GM19240 (cell line): ENCODE measurements around the gene ERO1A.
A peak's percentile ranks its signal among the peaks of the same experiment; 100 is the strongest.
"Not testable (repeated sequence)": the region's sequence is repeated elsewhere in the genome, so short reads cannot be mapped to it uniquely, and the experiment has no call there.

ENCODE experiments used
- DNase-seq: peaks from one replicate; pipeline ENCODE4 v3.0.0; 2011; ENCODE audit warnings: low spot score; ENCODE audit not compliant: insufficient read length

ERO1A gene, protein sequence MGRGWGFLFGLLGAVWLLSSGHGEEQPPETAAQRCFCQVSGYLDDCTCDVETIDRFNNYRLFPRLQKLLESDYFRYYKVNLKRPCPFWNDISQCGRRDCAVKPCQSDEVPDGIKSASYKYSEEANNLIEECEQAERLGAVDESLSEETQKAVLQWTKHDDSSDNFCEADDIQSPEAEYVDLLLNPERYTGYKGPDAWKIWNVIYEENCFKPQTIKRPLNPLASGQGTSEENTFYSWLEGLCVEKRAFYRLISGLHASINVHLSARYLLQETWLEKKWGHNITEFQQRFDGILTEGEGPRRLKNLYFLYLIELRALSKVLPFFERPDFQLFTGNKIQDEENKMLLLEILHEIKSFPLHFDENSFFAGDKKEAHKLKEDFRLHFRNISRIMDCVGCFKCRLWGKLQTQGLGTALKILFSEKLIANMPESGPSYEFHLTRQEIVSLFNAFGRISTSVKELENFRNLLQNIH

DNA sequence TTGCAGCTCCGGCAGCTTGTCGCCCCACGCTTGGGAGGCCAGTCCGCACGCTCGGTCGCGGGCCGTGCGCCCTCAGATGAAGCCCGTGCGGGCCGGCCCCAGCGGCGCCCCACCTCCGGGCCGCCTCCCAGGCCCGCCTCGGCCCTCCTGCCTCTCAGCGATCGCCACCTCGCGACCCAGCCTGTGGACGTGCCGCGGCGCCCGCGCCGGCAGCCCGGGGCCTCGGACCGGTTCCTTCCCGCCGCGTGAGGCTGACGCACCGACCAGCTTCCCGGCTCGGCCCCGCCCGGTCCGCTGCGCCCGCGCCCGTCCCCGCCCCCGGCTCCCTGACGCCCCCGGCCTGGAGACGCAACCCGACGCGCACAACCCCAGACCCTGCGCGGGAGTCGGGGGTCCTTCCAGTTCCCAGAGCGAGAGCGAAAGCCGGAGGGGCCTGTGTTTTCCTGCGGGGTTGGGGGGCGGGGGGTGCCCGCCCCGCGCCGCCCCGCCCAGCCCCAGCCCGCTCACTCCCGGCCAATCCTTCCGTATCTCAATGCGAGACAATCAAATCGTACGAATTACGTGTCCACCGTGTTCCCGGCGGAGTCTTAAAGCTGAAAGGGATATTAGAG lies at the start of gene ERO1A:
Gene ERO1A (minus strand): TSS at position 78 of the 611 bp plus-strand sequence. CDS start 77 bp downstream, at position 1.
- peak; percentile 6 for DNase-seq

DNA sequence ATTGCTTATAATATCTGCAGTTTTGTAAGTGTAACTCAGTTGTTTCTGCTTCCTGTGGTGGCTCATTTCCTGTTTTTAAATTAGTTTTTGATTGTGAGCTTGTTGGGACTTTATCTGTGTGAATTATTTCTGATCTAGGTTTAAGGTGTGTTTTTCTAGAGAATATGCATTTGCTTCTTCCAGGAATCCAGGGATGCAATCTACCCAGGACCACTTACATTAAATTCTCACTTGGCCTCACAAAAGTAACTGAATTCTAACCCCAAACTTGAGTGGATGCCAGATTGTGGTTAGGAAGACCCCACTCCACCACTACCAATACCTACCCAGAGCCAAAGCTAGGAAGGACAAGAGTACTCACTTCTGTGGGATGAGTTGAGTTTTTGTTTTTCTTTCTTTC lies 46.5 kb upstream of the ERO1A start:
- DNase-seq: no peak

DNA sequence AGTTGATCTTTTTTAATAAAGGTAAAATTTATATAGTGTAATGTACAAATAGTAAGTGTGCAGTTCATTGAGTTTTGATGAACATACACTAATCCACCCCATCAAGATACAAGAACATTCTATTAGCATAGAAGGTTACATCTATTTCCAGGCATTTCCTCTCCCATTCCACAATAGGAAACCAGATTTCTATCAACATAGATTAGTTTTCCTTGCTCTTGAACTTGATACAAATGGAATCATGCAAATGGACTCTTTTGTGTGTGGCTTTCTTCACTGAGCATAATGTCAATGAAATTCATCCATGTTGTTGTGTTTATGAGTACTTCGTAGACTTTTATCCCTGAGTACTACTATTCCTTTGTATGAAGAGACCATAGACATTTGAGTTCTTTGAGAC lies 45.4 kb upstream of the ERO1A start:
- no peak for DNase-seq

DNA sequence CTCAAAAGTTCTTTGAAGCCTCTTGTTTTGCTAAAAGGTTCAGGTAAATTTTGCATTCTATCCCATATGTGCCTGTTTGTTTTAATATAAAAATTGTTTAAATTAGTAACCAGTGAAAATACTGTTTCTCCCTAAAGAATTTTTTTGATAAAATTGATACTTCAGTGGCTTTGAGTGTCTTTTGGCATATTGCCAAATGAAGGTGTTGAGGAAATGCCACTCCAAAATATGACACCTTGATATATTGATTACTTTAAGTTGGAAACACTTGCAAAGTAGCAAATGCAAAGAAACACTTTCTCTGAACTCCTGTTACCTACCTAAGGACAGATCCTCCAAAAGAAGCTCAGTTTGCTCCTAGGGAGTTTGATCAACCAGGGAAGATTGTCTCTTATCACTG lies 43.1 kb upstream of the ERO1A start:
- no peak for DNase-seq

DNA sequence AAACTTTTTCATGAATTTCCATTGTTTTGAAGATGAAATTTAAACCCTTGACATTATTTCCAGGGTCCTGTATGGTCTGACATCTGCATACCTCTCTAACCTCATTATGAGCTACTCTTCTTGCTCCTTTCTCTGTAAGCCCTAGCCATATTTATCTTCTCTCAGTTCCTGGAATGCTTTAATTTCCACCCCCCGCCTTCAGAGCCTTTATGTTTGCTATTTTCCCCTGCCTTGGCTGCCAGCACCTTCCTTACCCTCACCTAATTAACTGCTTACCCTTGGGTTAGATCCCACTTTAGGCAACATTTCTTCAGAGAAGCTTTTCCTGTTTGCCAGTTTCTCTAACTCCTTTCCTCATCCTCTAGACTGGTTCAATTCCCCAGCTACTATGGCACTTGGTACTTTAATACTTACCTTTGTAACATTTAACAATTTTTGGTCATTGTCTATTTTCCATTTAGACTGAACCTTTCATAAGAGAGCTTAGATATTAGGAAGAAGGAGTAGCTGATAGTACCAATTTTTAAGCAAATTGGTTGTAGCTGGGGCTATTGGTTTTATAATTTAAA lies 40.6 kb upstream of the ERO1A start:
- DNase-seq: no peak

DNA sequence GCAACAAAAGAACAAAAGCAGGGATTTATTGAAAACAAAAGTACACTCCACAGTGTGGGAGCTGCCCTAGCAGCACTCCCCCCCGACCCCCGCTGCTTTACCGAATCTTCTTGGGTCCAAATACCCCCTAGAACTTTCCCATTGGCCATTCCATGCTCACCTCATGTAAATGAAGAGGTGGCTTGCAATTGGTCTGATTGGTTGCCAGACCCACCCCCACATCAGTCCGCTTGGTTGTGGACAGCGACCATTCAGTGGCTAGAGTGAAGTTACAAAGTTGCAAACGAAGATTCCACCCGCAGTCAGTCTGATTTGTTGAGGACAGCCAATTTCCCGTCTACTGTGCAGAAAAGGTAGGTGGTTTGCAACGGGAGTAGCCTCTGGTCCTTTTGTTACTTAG lies 38.5 kb upstream of the ERO1A start:
- no peak for DNase-seq

DNA sequence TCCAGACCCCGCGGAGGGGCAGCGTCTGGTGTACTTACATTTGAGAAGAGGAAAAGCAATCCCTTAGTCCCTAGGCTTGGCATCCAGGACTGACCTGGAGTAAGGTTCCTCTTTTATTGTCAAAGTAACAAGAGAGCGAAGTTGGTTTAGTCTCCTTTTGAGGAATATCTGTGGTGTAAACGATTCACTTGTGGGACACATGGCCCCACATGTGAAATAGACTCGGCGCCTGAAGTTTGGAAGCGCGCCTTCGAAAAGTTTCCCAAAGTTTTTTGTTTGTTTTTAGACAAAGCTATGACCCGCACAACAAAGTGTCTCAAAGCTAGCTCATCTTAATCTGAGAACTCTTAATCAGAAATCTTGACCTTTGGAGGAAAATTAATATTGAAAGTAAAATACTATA lies 35.4 kb upstream of the ERO1A start:
- DNase-seq: no peak

DNA sequence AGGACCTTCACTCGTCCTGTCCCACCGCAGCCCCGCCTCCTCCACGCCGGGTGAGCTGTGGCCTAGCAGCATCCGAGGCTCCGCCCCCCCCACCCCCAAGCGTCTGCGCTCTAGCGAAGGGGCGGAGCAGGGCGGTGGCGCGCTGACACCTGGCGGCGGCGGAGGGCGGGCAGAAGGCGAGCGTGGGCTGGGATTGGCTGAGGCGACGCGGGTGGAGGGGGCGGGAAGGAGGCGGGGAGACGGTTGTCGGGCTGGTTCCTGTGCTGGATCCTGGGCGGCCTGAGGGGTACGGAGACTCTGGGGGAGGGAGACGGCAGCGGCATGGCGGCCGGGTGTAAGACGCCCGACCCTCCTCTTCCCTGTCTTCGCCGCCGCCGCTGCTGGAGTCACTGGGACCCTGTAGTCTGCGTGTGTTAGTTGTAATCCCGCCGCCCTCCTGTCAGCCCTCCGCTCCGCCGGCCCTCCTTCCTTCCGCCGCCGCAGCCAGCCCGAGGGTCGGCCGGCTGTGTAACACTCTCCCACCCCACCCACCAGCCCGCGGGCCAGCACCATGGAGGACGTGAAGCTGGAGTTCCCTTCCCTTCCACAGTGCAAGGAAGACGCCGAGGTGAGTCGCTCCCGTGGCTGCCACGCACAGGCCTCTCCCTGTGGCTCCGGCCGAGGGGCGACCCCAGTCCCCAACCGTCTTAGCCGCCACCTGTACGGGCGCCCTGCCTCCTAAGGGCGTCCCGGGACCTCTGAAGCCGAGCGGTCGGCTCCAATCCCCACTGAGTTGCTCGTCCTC lies 34.8 kb upstream of the ERO1A start, which contains the start of gene STYX:
Gene STYX (plus strand): TSS at position 242 of the 784 bp plus-strand sequence. CDS start 309 bp downstream, at position 551.
- peak; percentile 20 for DNase-seq

DNA sequence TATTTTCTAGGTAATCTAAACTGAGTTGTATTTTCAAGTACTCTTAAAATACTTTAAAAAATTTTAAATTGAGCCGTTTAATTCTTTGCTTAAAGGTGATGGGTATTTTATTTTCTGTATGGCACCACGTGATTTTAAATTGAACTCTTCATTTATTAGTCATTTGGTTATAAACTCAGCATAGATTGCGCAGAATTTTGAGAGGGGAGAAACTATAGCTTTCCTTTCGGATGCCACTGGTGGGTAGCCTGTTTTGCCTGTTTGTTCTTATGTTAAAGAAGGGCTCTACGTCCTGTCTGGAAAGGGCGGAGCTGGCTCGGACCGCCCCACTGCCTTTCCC lies 34.2 kb upstream of the ERO1A start:
- DNase-seq: no peak

DNA sequence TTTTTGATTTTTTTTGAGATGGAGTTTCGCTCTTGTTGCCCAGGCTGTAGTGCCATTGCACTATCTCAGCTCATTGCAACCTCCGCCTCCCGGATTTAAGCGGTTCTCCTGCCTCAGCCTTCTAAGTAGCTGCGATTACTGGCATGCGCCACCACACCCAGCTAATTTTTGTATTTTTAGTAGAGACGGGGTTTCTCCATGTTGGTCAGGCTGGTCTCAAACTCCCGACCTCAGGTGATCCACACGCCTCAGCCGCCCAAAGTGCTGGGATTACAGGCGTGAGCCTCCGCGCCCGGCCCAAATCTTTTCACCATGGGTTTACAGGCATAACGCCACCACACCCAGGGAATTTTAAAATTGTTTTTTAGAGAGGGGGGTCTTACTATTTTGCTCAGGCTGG lies 33.7 kb upstream of the ERO1A start:
- not testable (repeated sequence) for DNase-seq

DNA sequence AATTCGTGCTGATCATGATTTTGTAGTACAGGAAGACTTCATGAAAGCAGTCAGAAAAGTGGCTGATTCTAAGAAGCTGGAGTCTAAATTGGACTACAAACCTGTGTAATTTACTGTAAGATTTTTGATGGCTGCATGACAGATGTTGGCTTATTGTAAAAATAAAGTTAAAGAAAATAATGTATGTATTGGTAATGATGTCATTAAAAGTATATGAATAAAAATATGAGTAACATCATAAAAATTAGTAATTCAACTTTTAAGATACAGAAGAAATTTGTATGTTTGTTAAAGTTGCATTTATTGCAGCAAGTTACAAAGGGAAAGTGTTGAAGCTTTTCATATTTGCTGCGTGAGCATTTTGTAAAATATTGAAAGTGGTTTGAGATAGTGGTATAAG lies 32.2 kb upstream of the ERO1A start:
- DNase-seq: not testable (repeated sequence)

DNA sequence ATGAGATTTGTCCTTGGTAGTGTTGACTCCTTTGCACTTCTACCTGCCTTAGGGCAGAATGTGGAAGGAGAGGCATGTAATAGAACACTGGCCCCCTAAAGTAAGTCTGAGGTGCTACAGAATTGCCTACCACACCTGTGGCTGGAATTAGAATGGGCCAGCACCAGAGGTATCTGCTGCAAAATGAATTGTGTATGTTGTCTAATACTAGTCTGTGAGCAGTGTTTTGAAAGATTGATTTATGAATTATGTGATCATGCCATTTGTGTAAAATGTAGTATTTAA lies 28.9 kb upstream of the ERO1A start:
- no peak for DNase-seq

DNA sequence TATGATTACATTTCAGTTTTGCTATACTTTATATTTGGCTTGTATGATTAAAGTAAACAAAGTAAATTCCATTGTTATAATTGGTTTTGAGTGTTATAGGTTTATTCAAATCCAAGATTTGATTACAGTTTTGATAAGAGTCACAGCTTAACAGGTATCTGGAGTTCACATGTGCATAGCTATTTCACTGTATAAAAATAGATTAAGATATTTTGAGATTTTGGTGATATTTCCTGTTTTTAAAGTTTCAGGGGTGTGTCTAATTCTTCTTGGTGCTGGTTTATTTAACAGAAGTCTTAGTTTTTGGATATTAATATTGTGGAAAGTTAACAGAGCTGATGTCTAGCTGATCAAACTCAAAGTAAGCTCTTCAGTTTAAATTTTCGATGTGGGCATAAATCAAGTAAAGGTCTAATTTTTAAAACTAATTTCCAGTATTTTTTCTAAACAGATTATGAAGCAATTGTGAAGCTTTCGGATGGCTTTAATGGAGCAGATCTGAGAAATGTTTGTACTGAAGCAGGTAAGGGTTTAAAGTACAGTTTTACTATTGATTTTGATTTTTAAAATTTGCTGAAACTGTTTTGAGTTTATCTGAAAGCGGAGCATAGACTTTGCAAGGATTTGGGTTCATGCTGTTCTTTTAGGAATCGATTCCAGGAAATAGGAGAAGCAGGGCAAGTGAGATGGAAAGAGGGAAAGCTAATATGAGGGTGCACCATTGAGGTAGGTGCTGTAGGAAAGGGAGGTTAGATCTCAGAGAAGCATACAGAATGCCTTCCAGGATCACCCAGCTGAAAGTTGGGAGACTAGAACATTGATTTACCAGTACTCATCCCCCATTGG lies 28.4 kb upstream of the ERO1A start:
- DNase-seq: no peak

DNA sequence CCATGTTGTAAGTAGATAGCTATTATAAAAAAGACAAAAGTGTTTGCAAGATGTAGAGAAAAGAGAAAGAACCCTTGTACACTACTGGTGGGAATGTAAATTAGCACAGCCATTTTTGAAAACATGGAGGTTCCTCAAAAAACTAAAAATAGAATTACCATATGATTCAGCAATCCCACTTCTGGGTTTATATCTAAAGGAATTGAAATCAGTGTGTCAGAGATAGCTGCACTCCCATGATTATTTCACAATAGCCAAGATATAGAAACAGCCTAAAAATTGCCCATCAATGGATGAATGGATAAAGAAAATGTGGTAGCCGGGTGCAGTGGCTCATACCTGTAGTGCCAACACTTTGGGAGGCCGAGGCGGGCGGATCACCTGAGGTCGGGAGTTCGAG lies 20.8 kb upstream of the ERO1A start:
- no peak for DNase-seq

DNA sequence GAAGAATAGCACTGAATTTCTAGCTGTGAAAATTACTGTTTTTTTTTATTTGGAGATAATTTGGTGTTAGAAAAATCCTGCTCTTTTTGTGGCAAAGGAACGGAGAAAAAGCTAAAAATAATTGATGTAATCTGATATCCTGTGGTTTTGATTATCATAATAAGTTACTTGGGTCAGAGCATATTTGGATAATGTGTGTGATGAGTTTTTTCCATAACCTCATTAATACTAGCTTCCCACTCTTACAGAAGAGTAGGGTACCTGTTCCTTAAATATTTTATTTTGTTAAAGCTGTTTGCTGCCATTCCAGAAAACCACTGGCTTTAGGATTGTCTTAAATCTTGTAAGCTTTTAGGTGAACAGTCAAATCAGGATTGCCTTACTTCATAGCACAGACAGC lies 16.3 kb upstream of the ERO1A start:
- DNase-seq: no peak

DNA sequence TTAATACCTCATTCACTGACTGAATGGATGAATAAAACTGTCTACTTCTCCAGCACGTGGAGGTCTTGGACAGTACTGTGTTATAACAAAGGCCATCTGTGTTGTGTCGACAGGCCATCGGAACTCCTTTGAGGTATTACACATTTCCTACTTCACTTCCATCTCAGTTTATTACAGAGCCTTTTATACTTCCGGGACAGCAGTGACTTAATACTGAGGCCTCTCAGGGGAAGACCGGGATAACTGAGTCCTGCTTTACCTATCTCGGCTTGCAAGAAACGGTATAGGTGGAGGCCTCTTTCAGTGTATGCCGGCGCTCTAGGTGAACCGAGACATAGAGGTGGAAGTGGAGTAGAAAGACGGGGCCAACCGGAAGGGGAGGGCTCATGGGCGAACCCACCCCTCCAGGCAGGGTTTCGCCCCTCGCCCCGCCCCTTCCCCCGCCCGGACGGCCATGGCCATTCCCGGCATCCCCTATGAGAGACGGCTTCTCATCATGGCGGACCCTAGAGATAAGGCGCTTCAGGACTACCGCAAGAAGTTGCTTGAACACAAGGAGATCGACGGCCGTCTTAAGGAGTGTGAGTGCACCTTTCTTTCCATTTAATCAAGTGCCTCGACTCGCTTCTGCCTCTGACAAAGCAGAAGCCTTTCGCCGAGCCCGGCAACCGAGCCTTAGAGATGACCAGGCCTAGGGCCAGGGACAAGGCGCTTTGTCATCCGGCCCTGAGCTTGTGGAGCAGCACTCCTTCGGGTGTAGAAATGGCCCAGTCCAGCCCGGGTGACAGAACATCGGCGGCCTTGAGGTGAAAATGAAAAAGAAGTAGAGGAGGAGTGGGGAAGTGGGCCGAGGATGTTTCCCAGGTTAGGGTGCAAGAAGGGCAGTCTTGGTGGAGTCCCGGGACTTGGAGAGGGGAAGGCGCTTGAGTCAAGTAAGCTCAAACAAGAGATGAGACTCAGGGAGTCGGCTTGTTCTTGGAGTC lies 11.7 kb upstream of the ERO1A start, which contains the start of gene PSMC6:
Gene PSMC6 (plus strand): TSS at position 477 of the 983 bp plus-strand sequence. CDS start 20 bp downstream, at position 497.
- peak; percentile 73 for DNase-seq

DNA sequence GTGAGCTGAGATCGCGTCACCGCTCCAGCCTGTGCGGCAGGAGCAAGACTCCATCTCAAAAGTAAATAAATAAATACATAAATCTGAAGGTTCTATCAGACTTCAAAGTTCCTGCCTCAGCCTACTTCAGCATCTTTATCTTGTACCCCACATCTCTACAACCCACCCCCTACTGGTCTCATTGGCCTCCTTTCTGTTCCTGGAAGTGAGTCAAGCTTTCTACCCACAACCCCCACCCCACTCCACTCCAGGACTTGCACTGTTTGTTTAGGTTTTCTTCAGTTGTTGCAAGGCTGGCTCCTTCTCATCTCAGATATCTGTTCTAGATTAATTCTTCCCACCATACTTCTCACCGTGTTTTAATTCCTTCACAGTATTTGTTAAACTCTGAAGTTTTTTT lies 10.9 kb upstream of the ERO1A start:
- DNase-seq: no peak

DNA sequence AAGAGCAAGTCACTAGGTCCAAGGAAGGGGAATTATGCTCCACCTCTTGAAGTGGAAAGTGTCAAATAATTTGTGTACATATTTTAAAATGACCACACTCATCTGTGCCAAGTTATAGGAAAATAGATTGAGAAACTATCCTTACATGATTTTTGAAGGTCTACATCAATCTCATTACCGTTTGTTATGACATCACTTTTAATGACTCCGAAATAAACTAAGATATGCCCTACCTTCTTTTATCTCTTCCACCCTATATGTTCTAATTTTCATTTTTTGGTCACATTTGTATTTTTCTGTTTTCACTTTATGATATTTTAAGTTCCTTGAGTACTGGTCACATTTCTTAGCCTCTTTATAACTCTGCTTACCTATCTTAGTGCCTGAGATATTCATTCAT lies 8.3 kb upstream of the ERO1A start:
- no peak for DNase-seq

DNA sequence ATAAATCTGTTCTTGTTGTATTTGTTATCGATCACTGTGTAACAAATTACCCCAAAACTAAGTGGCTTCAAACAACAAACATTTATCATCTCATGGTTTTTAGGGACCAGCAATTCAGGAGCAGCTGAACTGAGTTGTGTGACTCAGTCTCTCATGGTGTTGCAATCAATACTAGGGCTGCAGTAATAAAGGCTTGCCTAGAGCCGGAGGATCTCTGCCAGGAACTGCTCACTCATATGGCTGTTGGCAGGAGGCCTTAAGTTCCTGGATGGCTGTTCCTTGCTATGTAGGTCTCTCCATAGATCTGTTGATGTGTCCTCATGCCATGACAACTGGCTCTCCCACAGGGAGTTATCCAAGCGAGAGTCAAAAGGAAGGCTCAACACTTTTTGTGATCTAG lies 7.9 kb upstream of the ERO1A start:
- no peak for DNase-seq

DNA sequence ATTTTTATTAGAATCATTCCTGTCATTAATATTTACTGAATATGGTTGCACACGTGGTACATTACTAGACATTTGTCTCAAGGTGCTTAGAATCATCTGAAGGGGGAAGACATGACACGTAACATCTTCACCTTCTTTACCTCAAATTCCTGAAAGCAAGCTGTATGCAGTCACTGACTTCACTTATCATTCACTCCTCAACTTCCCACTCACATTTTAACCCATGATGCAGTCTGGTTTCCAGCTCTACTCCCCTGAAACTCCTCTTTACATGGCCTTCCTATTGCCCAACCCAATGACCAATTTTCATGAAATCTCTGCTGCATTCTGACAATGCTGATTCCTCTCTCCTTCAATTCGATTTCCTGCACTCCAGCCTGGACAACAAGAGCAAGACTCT lies 5.9 kb upstream of the ERO1A start:
- no peak for DNase-seq
